Measurements from ENCODE around the gene COL4A2.

DNA sequence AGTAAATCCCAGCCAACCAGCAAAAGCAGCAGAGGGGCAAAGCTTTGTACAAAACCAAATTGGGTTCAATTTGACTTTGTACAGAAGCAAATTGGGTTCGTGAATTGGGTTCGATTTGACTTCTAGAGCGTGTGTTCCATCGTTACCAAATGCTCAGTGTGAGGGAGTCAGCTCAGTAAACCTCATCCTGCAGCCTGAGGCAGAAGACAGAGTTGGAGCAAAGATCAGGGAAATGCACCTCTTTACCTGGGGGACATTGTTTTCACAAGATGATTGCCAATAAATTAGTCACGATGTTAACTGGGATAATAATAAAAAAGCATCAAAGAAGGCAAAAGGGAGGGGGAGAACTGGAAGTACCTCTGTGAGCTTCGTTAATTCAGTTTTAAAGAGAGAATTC, 252.9 kb downstream of the COL4A2 start:
- no peak for TF ChIP-seq CTCF (IDR thresholded peaks at IDR 0.05)
- TF ChIP-seq EZH2 (IDR thresholded peaks at IDR 0.05; ENCODE audit: borderline replicate concordance, insufficient read depth, low read depth, low read length, poor library complexity, severe bottlenecking) = no peak

Measured in B cell (primary cell).